ENCODE results near the gene TMX4.

GRCh38 chr20:7939663-7940062 is 79.9 kb downstream of the TMX4 start:
- no peak for TF ChIP-seq CTCF (tag by site-specific recombination; IDR thresholded peaks at IDR 0.05)
- TF ChIP-seq ZNF76 (tag by site-specific recombination; IDR thresholded peaks at IDR 0.05; ENCODE audit: borderline replicate concordance, low read depth) = no peak
- TF ChIP-seq ZNF133 (tag by site-specific recombination; IDR thresholded peaks at IDR 0.05) = no peak
- TF ChIP-seq HIC1 (tag by site-specific recombination; IDR thresholded peaks at IDR 0.05) = no peak
- no peak for TF ChIP-seq YY1 (tag by site-specific recombination; IDR thresholded peaks at IDR 0.05)
- no peak for TF ChIP-seq REST (tag by site-specific recombination; IDR thresholded peaks at IDR 0.05)
- TF ChIP-seq ZNF513 (tag by site-specific recombination; IDR thresholded peaks at IDR 0.05) = no peak
- TF ChIP-seq ZNF121 (tag by site-specific recombination; IDR thresholded peaks at IDR 0.05) = no peak
- no peak for TF ChIP-seq ZNF221 (tag by site-specific recombination; IDR thresholded peaks at IDR 0.05; ENCODE audit: borderline replicate concordance)

Measured in HEK293 (cell line).